Measurements from ENCODE around the gene ADORA3. TPM values are rescaled to one million over a fixed set of nuclear protein-coding genes. Genes with fewer than 3 reads are reported as not detected.

Gene ADORA3
- total RNA-seq, 4 donors from 2014 or later = 5.3 to 17.5 (median 9.9) TPM

Small RNA genes within 50 kb of the gene (small RNA-seq; reads per million reads assigned to genes)
- gene RNU6-792P = not detected

Other genes with a start within 250 kb of the ADORA3 start
- not detected for gene CHIA, start 212.8 kb downstream of the ADORA3 start, total RNA-seq
- gene OVGP1, start 75.9 kb downstream of the ADORA3 start, total RNA-seq = 1 to 10 TPM; 1.2 to 9.6 (median 3.8) TPM
- 10 to 100 TPM; 20.8 to 38.1 (median 30.4) TPM for gene WDR77, start 54.4 kb downstream of the ADORA3 start, total RNA-seq
- gene ATP5PB, start 54.2 kb downstream of the ADORA3 start, total RNA-seq = 100 to 1,000 TPM in 2 of 4 donors, 10 to 100 TPM in 2; 91.2 to 176 (median 103) TPM
- 10 to 100 TPM; 19.4 to 59.1 (median 31.8) TPM for gene C1orf162, start 29.6 kb downstream of the ADORA3 start, total RNA-seq
- 1 to 10 TPM in 2 of 4 donors, under 1 TPM in 2; 0.59 to 9.6 (median 2.3) TPM for gene TMIGD3, start within 50 bp of the ADORA3 start, total RNA-seq
- gene RAP1A, start 116.2 kb upstream of the ADORA3 start, total RNA-seq = 10 to 100 TPM; 45.5 to 48.7 (median 46.8) TPM
- 10 to 100 TPM in 1 of 4 donors, 1 to 10 TPM in 3; 6.3 to 11.8 (median 7.9) TPM for gene INKA2, start 235.8 kb upstream of the ADORA3 start, total RNA-seq